Ishikawa (cell line): ENCODE results near the gene JMJD1C.

Experiments used
- CEBPB ChIP-seq: IDR thresholded peaks from 2 replicates; pipeline ENCODE4 v1.6.1; 2012
- CREB1 ChIP-seq: IDR thresholded peaks from 2 replicates; pipeline ENCODE4 v1.6.1; 2012; ENCODE audit warnings: low read depth
- EGR1 ChIP-seq: IDR thresholded peaks from 2 replicates; pipeline ENCODE4 v1.6.1; 2012
- EP300 ChIP-seq: IDR thresholded peaks from 2 replicates; pipeline ENCODE4 v1.6.1; 2012; ENCODE audit warnings: borderline replicate concordance
- FOXM1 ChIP-seq: IDR thresholded peaks from 2 replicates; pipeline ENCODE4 v1.6.1; 2012; ENCODE audit warnings: low read depth, borderline replicate concordance
- NFIC ChIP-seq: IDR thresholded peaks from 2 replicates; pipeline ENCODE4 v1.6.1; 2012
- RAD21 ChIP-seq: IDR thresholded peaks from 2 replicates; pipeline ENCODE4 v1.6.1; 2012; ENCODE audit warnings: low read depth
- REST ChIP-seq: IDR thresholded peaks from 2 replicates; pipeline ENCODE4 v1.6.1; 2012; ENCODE audit warnings: low read depth, mild to moderate bottlenecking
- TAF1 ChIP-seq: IDR thresholded peaks from 2 replicates; pipeline ENCODE4 v1.6.1; 2012; ENCODE audit warnings: low read depth, mild to moderate bottlenecking
- TCF12 ChIP-seq: IDR thresholded peaks from 2 replicates; pipeline ENCODE4 v1.6.1; 2012; ENCODE audit warnings: low read depth
- TEAD4 ChIP-seq: IDR thresholded peaks from 2 replicates; pipeline ENCODE4 v1.6.1; 2012
- USF1 ChIP-seq: IDR thresholded peaks from 2 replicates; pipeline ENCODE4 v1.6.1; 2012
- YY1 ChIP-seq: IDR thresholded peaks from 2 replicates; pipeline ENCODE4 v1.6.1; 2012; ENCODE audit warnings: low read depth
- ZBTB7A ChIP-seq: IDR thresholded peaks from 2 replicates; pipeline ENCODE4 v1.6.1; 2012; ENCODE audit warnings: low read depth
- TF ChIP-seq, protein P1 (sequence below): IDR thresholded peaks from 2 replicates; pipeline ENCODE4 v1.6.1; 2012

JMJD1C gene

DNA sequence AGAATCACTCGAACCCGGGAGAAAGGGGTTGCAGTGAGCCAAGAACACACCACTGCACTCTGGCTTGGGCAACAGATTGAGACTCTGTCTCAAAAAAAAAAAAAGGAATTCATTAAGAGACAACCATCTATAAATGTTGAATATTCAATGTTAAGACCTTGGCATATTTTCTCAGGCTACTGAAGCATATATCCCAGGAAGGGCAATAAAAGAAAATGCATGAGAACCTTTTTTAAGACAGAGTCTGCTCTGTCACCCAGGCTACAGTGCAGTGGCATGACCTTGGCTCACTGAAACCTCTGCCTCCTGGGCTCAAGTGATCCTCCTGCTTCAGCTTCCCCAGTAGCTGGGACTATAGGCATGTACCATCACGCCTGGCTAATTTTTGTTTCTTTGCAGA is 165.0 kb downstream of the JMJD1C start:
- TF ChIP-seq EP300 (no peak), YY1 (no peak), ZBTB7A (no peak), CEBPB (no peak), NFIC (no peak), TEAD4 (no peak), USF1 (no peak), TCF12 (no peak), CREB1 (no peak), TAF1 (no peak), REST (no peak), FOXM1 (no peak), RAD21 (no peak), EGR1 (no peak)
- TF ChIP-seq, protein P1, sequence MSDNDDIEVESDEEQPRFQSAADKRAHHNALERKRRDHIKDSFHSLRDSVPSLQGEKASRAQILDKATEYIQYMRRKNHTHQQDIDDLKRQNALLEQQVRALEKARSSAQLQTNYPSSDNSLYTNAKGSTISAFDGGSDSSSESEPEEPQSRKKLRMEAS: no peak

GRCh38 chr10:63297941-63298340 is 167.8 kb downstream of the JMJD1C start:
- TF ChIP-seq CREB1 (no peak), EGR1 (no peak), USF1 (no peak), ZBTB7A (no peak), TEAD4 (no peak), FOXM1 (no peak), NFIC (no peak), TCF12 (no peak), CEBPB (no peak), RAD21 (no peak), REST (no peak), YY1 (no peak), EP300 (no peak), TAF1 (no peak)
- TF ChIP-seq, protein P1: no peak

GRCh38 chr10:63294781-63295180 is 171.0 kb downstream of the JMJD1C start:
- no peak for TF ChIP-seq TEAD4
- TF ChIP-seq CREB1: no peak
- TF ChIP-seq RAD21: no peak
- TF ChIP-seq REST: no peak
- TF ChIP-seq TAF1: no peak
- TF ChIP-seq NFIC: no peak
- TF ChIP-seq USF1: no peak
- TF ChIP-seq EGR1: no peak
- TF ChIP-seq ZBTB7A: no peak
- no peak for TF ChIP-seq FOXM1
- TF ChIP-seq, protein P1: no peak

DNA sequence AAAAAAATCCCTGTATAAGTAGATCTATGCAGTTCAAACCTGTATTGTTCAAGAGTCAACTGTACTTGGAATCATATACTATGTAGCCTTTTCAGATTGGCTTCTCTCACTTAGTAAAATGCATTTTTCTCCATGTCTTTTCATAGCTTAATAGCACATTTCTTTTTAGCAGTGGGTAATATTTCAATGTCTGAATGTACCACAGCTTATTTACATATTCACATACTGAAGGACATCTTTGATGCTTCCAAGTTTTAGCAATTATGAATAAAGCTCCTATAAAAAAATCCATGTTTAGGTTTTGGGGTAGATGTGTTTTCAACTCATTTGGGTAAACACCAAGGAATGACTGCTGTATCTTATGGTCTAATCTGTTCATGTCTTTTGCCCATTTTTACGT is 177.6 kb downstream of the JMJD1C start:
- TF ChIP-seq ZBTB7A: no peak
- TF ChIP-seq YY1: no peak
